Right renal cortex interstitium (tissue), 3 donors: Measurements from ENCODE around the gene HLA-DQA2. TPM values are rescaled to one million over a fixed set of nuclear protein-coding genes. Genes with fewer than 3 reads are reported as not detected.
"Not testable (repeated sequence)": the region's sequence is repeated elsewhere in the genome, so short reads cannot be mapped to it uniquely, and the experiment has no call there.

Experiments used
- DNase-seq, 3 donors: peaks; one replicate each; pipeline ENCODE4 v3.0.0-alpha.2; 2013; ENCODE audit warnings: low read depth in 3 of 3, low spot score in 2 of 3
- polyA plus RNA-seq, 3 donors: library from polyadenylated mRNA; unstranded; fragments of 120-200 nt; gene quantifications; one replicate each; pipeline ENCODE4 v1.2.1, GENCODE V29; 2013; ENCODE audit not compliant: insufficient read length in 3 of 3

HLA-DQA2 gene
- polyA plus RNA-seq = under 1 TPM in 1 of 3 donors, not detected in 2; 0.34 TPM

DNA sequence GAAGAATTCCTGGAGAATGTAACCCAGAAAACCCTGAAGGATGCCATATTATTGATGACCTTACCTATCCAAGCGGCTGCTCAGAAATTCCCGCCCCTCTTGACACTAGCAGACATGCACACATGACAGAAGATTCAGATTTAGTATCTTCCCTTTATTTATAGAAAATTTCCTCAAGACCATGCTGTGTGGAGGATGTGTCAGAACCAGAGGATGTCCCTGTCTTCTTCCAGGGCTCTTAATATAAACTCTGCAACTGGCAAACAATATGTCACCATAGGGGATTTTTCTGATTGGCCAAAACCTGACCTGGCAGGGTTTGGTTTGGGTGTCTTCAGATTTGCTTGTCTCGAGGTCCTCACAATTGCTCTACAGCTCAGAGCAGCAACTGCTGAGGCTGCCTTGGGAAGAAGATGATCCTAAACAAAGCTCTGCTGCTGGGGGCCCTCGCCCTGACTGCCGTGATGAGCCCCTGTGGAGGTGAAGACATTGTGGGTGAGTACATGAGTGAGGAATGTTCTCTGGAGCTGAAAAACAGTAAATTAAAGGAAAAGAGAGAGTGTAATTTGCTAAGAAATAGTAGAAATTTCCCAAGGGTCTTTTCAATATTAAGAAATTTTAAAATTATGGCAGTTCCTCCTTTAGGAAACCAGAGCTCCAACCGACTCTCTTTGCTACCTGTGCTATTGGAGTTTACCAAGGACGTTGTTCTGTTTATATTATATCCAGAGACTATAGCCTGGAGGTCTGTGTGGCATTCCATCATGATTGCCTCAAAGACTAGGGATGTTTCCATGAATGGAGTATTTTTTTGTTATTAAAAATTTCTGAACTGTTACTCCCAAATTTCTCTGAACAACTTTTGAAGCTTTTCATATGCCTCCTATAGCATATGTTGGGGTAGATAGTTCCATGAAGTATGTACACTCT, at the start of gene HLA-DQA2:
Gene HLA-DQA2, plus strand, starts transcription at position 361 of the 930 bp plus-strand sequence. Its CDS starts 53 bp downstream, at position 414.
- DNase-seq = no peak

DNA sequence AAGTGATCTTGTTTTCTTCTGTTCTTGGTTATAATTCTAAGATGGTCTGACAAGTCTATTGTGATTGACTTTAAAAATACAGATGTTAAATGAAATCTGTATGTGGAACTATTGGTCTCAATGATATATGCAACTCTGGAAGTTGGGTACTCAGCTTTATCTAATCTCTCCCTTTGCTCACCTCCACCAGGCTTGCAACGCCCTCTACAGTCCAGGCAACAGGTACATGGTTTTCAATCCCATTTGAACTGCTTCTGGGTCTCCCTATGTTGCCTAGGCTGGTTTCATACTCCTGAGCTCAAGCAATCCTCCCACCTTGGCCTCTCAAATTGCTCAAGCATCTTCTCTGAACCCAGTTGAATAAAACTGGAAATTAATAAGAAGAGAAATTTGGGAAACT, 49.2 kb upstream of the HLA-DQA2 start:
- DNase-seq = no peak

DNA sequence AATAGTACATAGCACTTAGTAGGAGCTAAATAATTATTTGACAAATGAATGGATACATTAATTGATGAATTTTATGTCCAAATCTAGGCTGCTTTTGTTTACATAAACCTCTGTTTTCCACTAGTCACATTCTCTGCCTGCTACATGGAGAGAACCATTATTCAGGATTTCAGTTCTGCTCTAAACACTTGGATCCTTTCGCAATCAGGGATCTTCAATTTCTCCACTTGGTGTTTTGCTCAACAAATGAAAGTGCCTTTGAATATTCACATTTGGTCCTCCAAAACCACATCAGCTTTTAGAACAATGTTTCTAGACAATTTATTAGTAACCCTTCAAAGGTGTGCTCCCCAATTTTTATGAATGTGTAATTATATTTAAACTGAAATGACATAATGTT, 44.2 kb upstream of the HLA-DQA2 start:
- DNase-seq = no peak

DNA sequence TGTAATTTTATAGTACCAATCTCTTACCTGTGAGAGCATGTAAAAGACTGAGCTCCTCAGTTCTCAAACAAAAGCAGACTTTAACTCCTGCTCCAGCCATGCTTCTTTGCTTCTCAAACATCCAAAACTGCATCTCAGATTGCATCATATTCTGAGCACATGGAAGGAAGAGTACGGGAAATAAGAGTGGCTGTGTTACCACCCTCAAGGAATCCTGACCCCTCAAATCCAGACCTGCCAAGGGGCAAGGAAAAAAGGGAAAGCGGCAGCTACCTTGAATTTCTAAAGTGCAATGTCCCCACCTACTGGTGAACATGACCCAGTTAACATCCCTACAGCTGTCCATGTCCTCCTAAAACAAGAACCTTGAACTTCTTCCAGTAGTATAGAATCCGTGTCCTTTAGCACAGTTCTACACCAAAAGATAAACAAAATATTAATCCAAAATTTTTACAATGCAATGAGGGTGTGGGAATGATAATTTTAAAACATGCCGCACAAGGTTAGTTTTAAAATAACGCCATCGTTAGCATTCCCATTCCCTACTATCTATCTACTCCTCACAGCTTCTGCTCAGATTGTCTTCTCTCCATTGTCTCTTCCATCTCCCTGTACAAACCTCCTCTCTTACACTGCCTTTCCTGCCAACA, 40.7 kb upstream of the HLA-DQA2 start:
- peak; percentile 55 to 67 (median 64) for DNase-seq

DNA sequence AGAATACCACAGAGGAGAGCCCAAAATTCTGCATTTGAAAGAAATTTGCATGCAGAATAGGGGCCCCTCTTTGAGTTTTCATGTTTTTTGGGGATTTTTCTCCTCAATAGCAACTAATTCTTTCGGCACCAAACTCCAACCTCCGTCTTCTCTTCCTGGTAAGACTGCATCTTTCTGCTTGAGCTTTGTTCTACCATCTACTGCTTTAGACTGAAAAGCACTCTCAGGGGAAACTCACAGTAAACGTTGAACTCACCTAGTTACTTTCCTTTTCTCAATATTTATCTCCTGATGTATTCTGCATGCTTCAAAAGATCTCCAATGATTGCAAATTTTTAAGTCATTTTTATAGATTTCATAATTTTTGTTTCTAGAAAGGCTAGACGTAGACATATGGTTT, 37.8 kb upstream of the HLA-DQA2 start:
- DNase-seq = no peak

DNA sequence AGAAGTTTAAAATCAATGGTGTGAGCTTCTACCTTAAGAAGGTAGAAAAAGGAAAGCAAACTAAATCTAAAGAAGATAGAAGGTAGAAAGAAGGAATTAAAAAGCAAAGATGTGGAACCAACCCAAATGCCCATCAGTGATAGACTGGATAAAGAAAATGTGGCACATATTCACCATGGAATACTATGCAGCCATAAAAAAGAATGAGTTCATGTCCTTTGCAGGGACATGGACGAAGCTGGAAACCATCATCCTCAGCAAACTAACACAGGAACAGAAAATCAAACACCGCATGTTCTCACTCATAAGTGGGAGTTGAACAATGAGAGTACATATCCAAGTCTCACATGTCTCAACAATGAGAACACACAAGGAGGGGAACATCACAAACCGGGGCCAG, 36.0 kb upstream of the HLA-DQA2 start:
- not testable (repeated sequence) for DNase-seq

DNA sequence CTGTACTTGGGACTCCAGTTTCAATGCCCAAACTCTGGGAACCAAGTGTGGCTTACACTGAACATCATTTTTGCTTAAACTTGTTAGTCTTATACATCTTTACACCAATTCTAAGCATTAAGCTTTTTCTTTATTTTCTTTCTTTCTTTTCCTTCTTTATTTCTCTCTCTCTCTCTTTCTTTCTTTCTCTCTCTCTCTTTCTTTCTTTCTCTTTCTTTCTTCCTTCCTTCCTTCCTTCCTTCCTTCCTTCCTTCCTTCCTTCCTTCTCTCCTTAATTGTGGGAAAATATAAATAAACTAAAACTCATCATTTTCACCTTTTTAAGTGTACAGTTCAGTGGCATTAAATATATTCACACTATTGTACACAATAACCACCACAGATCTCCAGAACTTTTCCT, 31.6 kb upstream of the HLA-DQA2 start:
- no peak for DNase-seq

DNA sequence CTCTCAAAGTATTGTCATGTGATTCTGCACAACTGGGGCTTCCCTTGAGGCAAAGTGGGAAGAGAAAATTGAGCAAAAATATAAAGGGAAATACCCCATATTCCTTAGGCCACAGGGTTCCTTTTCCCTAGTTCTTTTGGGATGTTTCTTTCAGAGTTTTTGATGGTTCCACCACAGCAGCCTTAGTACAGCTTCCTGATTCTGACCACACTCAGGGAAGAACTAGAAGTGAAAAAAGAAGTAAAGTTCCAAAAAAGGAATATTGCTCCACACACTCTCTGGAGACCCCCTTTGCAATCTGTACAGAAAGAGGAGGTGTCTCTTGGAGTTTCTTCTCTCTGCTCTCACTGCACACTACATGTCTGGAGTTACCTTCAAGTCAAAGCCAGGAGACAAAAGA, 27.9 kb upstream of the HLA-DQA2 start:
- DNase-seq = no peak

DNA sequence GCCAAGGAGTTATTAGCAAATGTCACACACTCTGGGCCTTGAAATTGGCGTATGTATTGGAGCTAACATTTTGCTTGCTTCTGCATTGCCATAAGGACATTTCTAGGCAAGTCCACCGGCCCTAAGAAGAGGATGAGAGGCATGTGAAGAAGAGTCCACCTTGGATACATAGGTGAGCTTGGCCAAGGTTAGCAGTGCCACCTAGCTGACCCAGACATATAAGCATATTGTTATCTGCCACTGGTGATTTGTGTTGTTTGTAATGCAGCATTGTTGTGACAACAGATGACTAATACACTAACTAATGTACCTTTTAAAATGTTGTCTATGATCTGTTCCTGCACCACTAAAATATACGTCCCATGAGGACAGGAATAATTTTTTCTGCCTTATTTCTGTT, 24.8 kb upstream of the HLA-DQA2 start:
- DNase-seq = no peak

DNA sequence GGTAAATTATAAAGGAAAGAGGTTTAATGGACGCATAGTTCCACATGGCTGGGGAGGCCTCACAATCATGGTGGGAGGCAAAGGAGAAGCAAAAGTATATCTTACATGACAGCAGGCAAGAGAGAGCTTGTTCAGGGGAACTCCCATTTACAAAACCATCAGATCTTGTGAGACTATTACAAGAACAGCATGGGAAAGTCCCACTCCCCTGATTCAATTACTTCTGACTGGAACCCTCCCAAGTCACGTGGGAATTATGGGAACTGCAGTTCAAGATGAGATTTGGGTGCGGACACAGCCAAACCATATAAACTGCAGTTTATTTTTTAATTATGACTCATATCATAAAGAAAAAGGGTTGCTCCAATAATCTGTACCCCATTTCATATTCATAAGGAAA, 22.3 kb upstream of the HLA-DQA2 start:
- DNase-seq = no peak

DNA sequence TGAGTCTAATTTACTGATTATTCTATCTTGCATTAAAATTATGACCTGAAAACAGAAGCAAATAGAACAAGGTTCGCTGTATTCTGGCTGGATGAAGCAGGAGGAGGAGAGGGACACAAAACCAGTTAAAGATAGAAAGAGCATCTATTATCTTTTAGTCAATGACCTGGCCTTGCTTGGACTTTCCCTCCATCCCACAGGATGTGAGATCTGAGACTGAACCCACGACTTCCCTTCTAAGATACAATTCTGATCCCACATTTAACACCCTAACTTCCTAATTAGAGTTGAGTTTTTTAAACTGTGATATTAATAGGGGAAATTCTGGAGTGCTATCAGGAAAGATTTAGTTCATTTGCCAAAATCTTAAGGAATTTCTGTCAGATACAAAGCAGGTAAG, 3.1 kb upstream of the HLA-DQA2 start:
- no peak for DNase-seq

DNA sequence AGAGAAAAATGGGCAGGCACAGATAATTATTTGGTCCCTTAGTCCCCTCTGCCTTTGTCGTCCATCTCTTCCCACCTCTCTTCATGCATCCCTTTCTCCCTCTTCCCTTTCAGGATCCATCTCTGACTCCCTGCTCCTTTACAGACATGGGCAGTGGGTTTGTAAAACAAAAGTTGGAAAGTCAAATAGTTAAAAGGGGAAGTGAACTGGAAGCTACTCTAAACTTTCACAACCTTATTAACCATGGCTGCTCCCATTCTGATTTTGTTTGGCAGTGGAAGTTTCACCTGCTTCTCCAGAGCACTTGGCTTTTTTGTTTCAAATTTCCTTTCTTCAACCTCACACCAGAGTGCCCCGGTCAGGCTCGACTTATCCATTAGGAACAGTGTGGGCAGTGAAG, 1.2 kb downstream of the HLA-DQA2 start:
- no peak for DNase-seq

DNA sequence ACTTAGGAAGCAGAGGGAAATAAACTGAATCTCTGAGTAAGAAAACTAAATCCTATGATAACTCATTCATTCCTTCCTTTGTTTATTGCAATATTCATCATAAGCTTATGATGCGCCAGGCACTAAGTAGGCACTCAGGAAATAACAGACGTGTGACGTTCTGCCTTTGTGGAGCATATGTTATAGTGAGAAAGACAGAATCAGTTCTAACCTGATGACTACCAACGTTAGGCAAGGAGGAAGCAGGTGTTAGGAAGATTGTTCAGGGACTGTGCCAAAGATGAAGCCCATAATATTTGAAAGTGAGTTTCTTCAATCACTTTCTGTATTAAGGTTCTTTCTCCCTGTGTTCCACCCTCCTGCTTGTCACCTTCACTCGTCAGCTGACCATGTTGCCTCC, 3.6 kb downstream of the HLA-DQA2 start:
- DNase-seq = no peak

DNA sequence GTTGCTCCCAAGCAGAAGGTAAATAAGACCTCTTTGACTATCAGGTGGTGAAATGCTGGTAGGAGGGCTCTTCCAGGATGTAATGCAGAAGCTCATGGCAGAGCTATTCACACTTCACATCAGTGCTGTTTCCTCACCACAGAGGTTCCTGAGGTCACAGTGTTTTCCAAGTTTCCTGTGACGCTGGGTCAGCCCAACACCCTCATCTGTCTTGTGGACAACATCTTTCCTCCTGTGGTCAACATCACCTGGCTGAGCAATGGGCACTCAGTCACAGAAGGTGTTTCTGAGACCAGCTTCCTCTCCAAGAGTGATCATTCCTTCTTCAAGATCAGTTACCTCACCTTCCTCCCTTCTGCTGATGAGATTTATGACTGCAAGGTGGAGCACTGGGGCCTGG, 4.5 kb downstream of the HLA-DQA2 start:
- not testable (repeated sequence) for DNase-seq

DNA sequence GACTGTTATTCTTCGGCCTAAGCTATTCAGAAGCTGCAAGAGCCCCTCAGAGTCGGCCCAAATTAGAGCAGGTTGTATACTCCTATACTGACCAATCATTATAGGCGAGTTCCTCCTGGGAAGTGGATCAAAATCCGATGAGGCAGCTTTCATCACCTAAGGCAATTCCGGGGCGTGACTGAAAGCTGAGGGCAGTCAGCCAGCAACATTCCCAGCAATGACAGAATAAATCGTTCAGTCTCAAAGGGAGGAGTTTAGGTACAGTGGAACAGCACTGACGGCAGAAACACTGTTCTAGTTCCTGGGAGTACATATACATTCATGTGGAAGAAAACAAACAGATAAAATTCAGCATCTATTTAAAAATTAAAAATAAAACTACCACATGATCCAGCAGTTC, 11.4 kb downstream of the HLA-DQA2 start:
- peak in 1 of 3 donors; percentile 36 for DNase-seq

DNA sequence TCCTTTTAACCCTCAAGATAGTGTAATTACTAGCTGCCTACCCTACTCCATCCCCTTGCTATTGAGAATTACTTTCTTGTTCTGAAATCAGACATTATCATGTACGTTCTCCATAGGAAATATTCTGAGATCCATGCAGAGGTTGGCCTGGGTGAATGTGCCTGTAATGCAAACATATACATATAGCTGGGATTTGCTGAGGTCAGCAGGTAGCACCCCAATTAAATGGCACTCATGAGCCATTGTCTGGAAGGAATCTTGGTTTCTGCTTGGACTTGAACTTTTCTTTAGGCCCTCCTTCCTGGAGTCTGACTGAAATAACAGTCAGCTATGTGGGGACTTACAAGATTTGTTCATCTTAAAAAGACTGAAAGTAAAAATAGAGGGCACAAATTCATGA, 18.5 kb downstream of the HLA-DQA2 start:
- no peak for DNase-seq

DNA sequence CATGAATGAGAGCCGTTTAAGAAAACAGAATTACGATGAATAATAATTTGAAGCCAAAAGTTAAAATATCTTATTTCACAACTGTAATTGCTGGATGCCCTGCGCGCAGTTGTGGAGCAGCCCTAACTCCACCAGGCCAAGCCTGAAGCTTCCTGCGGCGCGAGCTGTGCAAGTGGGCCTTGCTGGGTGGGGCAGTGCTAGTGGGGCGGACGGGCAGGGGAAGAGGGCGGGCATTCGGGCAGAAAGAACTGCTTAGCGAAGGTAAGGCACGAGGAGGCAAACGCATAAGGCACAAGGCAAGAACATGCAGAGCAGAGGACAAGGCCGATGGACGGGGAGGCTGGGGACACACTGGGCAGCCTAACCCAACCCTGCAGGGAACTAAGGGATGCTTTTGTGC, 19.9 kb downstream of the HLA-DQA2 start:
- DNase-seq = no peak

DNA sequence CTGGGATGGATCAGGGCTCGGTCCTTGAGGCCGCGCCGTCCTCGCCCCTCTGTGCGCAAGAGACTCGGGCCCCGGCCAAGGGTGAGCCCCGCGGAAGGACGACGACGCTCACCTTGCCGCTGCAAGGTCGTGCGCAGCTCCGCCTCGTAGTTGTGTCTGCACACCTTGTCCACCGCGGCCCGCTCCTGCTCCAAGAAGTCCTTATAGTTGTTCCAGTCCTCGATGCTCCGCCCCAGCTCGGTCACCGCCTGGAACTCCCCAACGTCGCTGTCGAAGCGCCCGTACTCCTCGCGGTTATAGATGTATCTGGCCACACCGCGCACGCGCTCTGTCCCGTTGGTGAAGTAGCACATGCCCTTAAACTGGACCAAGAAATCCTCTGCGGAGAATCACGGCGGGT, 20.4 kb downstream of the HLA-DQA2 start:
- no peak for DNase-seq

DNA sequence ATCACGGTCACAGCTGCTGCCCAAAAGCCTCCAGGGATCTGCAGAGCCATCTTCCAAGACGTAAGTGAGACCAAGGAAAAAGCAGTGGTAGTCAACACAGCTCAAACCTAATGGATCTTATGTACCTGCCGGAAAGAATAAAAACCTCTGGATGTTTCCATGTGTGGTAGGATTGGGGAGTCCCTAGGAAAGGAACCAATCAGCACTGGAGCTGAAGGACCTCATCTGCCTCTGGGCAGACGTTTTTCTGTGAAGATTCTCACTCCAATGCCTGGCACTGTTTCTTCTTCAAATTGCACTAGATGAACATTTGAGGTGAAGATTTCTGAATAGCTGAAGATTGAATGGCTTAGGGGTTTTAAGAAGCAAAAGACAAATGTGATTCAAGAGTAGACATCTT, 22.2 kb downstream of the HLA-DQA2 start, which contains the start of gene HLA-DQB2:
Gene HLA-DQB2, minus strand, starts transcription at position 112 of the 400 bp plus-strand sequence. Its CDS starts 62 bp downstream, at position 50.
- DNase-seq = no peak

DNA sequence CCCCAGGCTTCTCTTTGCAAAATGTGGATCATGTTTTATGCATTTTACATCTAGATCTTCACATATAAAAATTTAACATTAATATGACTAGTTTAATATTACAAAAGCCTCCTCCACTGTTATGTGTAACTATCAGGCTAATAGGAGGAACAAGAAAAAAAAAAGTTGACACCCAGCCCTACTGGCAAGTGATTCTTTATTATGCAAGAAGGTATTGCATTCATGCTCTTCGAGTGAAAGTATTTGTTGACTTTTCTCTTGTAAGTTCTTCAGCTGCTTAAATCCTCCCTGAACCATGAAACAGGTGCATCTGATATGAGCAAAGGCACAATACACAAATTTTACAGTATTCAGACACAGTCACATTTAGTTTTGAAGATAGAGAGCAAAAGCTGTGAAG, 22.9 kb downstream of the HLA-DQA2 start:
- no peak for DNase-seq

DNA sequence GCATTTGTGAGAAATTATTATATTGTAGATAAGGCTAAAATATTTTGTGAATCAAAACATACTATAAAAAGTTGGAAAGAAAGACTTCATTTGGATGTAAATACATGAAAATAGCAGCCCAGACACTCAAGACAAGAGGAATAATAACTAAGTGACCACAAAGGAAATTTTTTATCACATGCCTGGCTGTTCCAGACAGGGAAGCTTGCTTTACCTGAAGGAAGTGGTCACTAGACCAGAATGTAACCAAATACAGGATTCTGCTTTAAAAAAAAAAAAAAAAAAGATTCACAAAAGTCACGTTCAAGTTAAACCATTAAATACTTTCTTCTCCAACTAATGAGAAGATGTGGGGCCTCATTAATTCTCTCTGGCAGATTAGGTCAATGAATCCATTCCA, 31.5 kb downstream of the HLA-DQA2 start:
- DNase-seq = no peak

DNA sequence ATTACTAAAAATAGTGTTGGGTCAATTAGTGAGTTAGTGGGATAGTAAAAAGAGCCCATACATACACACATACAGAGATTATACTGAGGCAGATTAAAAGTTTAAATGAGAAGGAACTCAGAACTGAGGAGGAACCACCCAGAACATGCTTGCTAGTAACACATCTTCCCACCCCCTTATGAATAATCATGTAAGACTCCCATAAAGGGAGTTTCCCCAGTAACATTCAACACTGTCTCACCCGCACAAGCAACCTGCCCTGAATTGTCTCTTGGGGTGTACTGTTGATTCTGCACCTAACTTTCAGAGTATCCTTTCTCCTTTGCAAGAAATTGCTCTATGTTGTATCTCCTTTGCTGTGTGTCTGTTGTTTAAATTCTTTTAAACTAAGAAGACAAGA, 33.2 kb downstream of the HLA-DQA2 start:
- DNase-seq = no peak
